NCI-H524 treated with DMSO at 0.1 percent for 48 hours (cell line): ENCODE measurements around the gene ITGAD.

ENCODE experiments used
- DNase-seq: peaks from one replicate; lab custom pipeline; 2025; lab: John Stamatoyannopoulos, UW

Gene ITGAD

GRCh38 chr16:31459687-31460581, 66.8 kb downstream of the ITGAD start:
- DNase-seq: peak; percentile 97

- DNase-seq: no peak
Measured at GRCh38 chr16:31460582-31461002, 67.5 kb downstream of the ITGAD start.

GRCh38 chr16:31461201-31461920, 68.2 kb downstream of the ITGAD start:
- DNase-seq: no peak

GRCh38 chr16:31461921-31462804, 69.0 kb downstream of the ITGAD start:
- no peak for DNase-seq

GRCh38 chr16:31464348-31464769, 71.2 kb downstream of the ITGAD start:
- DNase-seq: no peak

GRCh38 chr16:31464781-31465260, 71.7 kb downstream of the ITGAD start:
- no peak for DNase-seq

GRCh38 chr16:31465788-31466370, 72.7 kb downstream of the ITGAD start:
- DNase-seq: no peak

- DNase-seq: no peak
Measured at GRCh38 chr16:31466381-31466841, 73.3 kb downstream of the ITGAD start.

GRCh38 chr16:31467151-31467773, 74.1 kb downstream of the ITGAD start:
- DNase-seq: no peak

- no peak for DNase-seq
Measured at GRCh38 chr16:31467858-31468257, 74.7 kb downstream of the ITGAD start.

GRCh38 chr16:31470615-31471014, 77.5 kb downstream of the ITGAD start:
- DNase-seq: no peak

- no peak for DNase-seq
Measured at GRCh38 chr16:31471241-31471874, 78.2 kb downstream of the ITGAD start.

GRCh38 chr16:31471875-31472708, 79.0 kb downstream of the ITGAD start, which contains the start of gene TGFB1I1:
Gene TGFB1I1 (plus strand): TSS chr16:31472152. CDS start chr16:31472189, 37 bp downstream.
- DNase-seq: no peak

GRCh38 chr16:31472709-31473203, 79.6 kb downstream of the ITGAD start:
- no peak for DNase-seq

- no peak for DNase-seq
Measured at GRCh38 chr16:31473264-31473984, 80.3 kb downstream of the ITGAD start.

GRCh38 chr16:31474173-31474714, 81.1 kb downstream of the ITGAD start:
- no peak for DNase-seq

GRCh38 chr16:31474773-31475738, 81.9 kb downstream of the ITGAD start:
- no peak for DNase-seq
